GM21619 (cell line): Measurements from ENCODE around the gene FASTK.
A peak's percentile ranks its signal among the peaks of the same experiment; 100 is the strongest.
"Not testable (repeated sequence)": the region's sequence is repeated elsewhere in the genome, so short reads cannot be mapped to it uniquely, and the experiment has no call there.

Source experiments
- ATAC-seq: cut with Tn5 transposase; IDR thresholded peaks from one replicate; pipeline ENCODE4 v1.9.1; 2021; ENCODE audit not compliant: unreplicated experiment

Gene FASTK

DNA sequence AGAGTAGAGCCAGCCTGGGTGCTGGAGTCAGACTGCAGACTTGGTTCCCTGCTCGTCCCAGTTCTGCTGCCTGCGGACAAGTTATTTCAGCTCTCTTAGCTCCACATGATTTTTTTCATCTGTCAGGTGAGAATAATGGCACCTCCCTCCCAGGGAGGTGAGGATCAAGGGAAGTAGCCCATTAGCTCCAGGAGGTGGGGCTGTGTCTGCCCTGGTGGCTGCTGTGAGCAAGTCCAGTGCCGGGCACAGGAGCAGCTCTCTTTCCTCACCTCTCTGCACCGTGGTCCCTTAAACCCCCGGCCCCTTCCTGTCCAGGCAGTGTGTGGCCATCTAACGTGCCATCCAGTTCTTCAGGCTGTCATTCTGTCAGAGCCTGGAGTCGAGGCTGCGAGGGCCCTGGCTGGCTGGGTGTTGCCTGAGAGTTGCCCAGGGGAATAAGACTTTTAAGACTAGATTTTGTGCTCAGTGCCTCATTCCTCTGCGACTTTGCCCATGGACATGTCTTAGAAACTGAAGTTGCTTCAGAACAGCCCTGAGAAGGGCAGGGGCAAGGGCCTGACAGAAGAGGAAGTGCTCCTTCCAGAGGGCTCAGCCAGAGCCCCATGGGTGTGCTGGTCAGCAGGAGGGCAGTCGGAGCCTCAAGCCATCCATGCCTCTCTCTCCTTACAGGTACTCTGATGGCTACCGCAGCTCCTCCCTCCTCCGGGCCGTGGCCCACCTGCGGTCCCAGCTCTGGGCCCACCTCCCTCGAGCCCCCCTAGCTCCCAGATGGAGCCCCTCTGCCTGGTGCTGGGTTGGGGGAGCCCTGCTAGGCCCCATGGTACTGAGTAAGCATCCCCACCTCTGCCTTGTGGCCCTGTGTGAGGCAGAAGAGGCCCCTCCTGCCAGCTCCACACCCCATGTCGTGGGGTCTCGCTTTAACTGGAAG is 47.4 kb downstream of the FASTK start:
- ATAC-seq: no peak

DNA sequence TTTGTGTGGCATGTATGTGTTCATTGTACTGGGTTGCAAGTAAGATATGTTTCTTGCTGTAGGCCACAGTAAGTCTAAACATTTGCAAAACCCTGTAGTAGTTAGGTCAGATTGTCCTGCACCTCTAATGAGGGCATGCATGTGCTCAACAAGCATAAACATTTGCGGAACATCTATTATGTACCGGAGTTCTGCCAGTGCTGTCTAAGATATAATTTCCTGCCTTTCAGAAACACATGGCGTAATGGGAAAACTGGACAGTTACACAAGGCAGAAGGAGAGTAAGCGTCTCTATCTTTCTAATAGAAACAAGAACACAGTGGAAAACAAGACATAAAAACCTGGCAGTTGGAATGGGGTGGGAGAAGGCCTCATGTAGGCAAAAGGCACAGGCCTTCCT is 49.6 kb downstream of the FASTK start:
- no peak for ATAC-seq

DNA sequence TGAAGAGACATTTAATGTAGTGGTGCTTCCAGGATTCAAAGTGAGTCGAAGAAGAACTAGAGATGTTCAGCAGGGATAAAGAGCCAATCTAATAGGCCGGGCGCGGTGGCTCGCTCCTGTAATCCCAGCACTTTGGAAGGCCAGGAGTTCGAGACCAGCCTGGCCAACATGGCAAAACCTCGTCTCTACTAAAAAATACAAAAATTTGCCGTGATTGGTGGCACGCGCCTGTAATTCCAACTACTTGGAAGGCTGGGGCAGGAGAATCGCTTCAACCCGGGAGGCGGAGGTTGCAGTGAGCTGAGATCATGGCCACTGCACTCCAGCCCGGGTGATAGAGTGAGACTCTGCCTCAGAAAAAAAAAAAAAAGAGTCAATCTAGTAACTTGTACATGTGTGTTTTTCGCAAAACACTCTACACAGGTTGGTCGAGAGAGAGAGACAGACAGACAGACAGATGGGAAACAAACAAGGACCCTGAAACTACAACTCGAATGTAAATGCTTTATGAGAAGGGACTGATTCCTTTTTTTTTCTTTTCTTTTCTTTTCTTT is 51.6 kb downstream of the FASTK start:
- ATAC-seq: no peak

DNA sequence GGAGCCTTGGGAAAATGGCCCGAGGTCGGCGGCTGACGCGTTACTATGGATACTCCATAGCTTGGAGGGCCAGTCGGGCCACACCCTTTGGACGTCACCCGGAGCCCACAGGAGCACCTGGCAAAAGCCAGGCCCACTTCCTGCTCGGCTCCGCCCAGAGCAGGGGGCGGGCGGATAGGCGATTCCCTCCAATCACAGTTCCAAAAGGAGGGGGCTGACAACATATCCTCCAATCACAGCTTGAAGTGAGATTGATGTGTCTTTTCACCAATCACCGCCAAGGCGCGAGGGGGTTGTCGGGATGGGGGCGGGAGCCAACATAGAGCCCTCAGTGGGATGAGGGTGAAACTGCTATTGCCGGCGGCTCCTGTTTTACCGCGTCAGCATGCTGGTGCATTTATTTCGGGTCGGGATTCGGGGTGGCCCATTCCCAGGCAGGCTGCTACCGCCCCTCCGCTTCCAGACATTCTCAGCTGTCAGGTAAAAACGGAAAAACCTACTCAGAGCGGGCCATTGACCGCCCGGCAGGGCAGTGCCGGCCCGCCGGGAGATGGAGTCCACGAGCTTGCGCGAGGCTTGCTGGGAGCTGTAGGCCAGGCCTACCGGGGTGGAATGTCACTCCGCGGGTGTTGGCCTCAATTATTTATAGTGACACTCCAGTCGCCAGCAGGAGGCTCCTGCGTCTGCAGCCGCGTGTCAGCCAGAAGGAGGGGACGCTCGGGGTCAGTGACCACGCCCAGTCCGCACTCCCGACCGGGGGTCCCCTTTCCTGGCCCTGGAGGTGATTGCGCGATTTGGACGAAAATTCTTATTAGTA is 52.3 kb downstream of the FASTK start, which contains the start of gene ABCB8:
ABCB8 (plus strand) TSS at position 320 of the 817 bp plus-strand sequence; CDS start at position 386, 66 bp downstream.
- peak; percentile 94 for ATAC-seq

DNA sequence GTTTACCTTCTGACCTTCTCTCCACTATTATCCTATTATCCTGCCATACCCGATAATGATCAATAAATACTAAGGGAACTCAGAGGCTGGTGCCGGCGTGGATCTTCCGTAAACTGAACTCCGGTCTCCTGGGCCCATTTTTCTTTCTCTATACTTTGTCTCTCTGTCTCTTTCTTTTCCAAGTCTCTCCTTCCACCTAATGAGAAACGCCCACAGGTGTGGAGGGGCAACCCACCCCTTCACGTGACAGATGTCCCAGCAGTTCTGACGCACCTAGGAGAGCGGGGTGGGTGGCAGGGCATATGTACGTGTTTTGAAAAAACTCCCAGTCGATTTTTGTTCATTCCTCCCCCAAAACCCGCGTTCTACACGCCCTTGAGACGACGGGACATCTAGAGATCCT is 52.9 kb downstream of the FASTK start:
- not testable (repeated sequence) for ATAC-seq

DNA sequence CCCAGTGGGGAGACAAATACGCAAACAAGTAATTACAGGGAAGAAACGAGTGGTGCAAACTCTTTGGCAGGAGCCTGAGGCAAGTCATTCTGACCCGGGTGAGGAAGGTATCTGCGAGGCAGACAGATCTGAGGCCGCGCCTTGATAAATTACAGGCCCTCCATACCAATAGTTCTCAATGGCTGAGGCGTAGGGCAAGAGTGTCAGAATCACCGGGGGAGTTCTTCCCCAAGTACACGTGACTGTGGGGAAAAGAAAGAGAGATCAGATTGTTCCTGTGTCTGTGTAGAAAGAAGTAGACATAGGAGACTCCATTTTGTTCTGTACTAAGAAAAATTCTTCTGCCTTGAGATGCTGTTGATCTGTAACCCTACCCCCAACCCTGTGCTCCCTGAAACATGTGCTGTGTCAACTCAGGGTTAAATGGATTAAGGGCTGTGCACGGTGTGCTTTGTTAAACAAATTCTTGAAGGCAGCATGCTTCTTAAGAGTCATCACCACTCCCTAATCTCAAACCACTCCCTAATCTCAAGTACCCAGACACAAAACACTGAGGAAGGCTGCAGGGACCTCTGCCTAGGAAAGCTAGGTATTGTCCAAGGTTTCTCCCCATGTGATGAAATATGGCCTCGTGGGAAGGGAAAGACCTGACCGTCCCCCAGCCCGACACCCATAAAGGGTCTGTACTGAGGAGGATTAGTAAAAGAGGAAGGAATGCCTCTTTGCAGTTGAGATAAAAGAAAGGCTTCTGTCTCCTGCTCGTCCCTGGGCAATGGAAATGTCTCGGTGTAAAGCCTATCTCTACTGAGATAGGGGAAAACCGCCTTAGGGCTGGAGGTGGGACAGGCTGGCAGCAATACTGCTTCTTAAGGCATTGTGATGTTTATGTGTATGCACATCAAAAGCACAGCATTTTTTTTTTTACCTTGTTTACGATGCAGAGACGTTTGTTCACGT is 53.6 kb downstream of the FASTK start:
- not testable (repeated sequence) for ATAC-seq
